DMS114 treated with DMSO at 0.1 percent for 48 hours (cell line): ENCODE data around the gene ANKS1B.
"Not testable (repeated sequence)": the region's sequence is repeated elsewhere in the genome, so short reads cannot be mapped to it uniquely, and the experiment has no call there.

Experiments used
- DNase-seq: peaks from one replicate; lab custom pipeline; 2025; ENCODE audit not compliant: unreplicated experiment; lab: John Stamatoyannopoulos, UW

ANKS1B gene

GRCh38 chr12:99034201-99034600, 950.5 kb downstream of the ANKS1B start:
- DNase-seq = not testable (repeated sequence)

GRCh38 chr12:99029511-99030271, 955.0 kb downstream of the ANKS1B start:
- no peak for DNase-seq

GRCh38 chr12:99027461-99027860, 957.3 kb downstream of the ANKS1B start:
- DNase-seq = no peak

- DNase-seq = no peak
Observed at GRCh38 chr12:99027055-99027393, 957.7 kb downstream of the ANKS1B start.

GRCh38 chr12:99026332-99027054, 958.2 kb downstream of the ANKS1B start:
- DNase-seq = no peak

GRCh38 chr12:99024870-99025269, 959.9 kb downstream of the ANKS1B start:
- DNase-seq = no peak

GRCh38 chr12:99024191-99024590, 960.5 kb downstream of the ANKS1B start:
- no peak for DNase-seq

GRCh38 chr12:99020871-99021270, 963.9 kb downstream of the ANKS1B start:
- no peak for DNase-seq

- no peak for DNase-seq
Observed at GRCh38 chr12:99019798-99020197, 964.9 kb downstream of the ANKS1B start.

- DNase-seq = no peak
Observed at GRCh38 chr12:99017971-99018370, 966.8 kb downstream of the ANKS1B start.

- no peak for DNase-seq
Observed at GRCh38 chr12:99009654-99010296, 975.0 kb downstream of the ANKS1B start.

GRCh38 chr12:99005601-99006000, 979.1 kb downstream of the ANKS1B start:
- no peak for DNase-seq

- DNase-seq = no peak
Observed at GRCh38 chr12:99004799-99005466, 979.8 kb downstream of the ANKS1B start.

GRCh38 chr12:99002731-99003130, 982.0 kb downstream of the ANKS1B start:
- no peak for DNase-seq

GRCh38 chr12:99002156-99002555, 982.6 kb downstream of the ANKS1B start:
- no peak for DNase-seq

GRCh38 chr12:98999559-98999958, 985.2 kb downstream of the ANKS1B start:
- no peak for DNase-seq

- peak; percentile 63 for DNase-seq
Observed at GRCh38 chr12:98998697-98999299, 985.9 kb downstream of the ANKS1B start.

- DNase-seq = no peak
Observed at GRCh38 chr12:98997899-98998298, 986.8 kb downstream of the ANKS1B start.

GRCh38 chr12:98990648-98991047, 994.1 kb downstream of the ANKS1B start:
- no peak for DNase-seq

GRCh38 chr12:98985156-98985555, 999.6 kb downstream of the ANKS1B start:
- no peak for DNase-seq

GRCh38 chr12:98983647-98984046, 1001.1 kb downstream of the ANKS1B start:
- DNase-seq = no peak
